Hepatocyte (in vitro differentiated cells): ENCODE results near the gene SUN3.

Source experiments
- CTCF ChIP-seq: fragments of 200-600 bp; sonication (generic); IDR thresholded peaks from 2 replicates; pipeline ENCODE4 v1.5.1; 2016; ENCODE audit warnings: antibody characterized with exemption, mild to moderate bottlenecking; ENCODE audit not compliant: poor library complexity
- EZH2phosphoT487 ChIP-seq: fragments of 200-600 bp; sonication (generic); IDR thresholded peaks from one replicate; pipeline ENCODE4 v1.6.1; 2018; ENCODE audit warnings: antibody characterized with exemption, mild to moderate bottlenecking, low read depth, moderate library complexity; ENCODE audit not compliant: unreplicated experiment, severe bottlenecking

GRCh38 chr7:47948141-47948790 is 80.6 kb downstream of the SUN3 start, which contains the start of gene PKD1L1:
- TF ChIP-seq CTCF, result no peak
- no peak for TF ChIP-seq EZH2phosphoT487
